GM12878 (cell line): Measurements from ENCODE around the gene PCDHA7. TPM values are rescaled to one million over a fixed set of nuclear protein-coding genes. Genes with fewer than 3 reads are reported as not detected.

Experiments
- ATAC-seq: fragments of 200-7000 bp; cut with Tn5 transposase; 3 replicates; pipeline ENCODE4 v1.9.1; 2020; ENCODE audit warnings: mild to moderate bottlenecking, moderate library complexity
- BruUV-seq: library from RNA; stranded (reverse); fragments of 400-500 nt; replicated peaks from 2 replicates; lab custom pipeline; 2021; lab: Mats Ljungman, UMichigan
- CTCF ChIA-PET: fragments of 300-600 bp; sonication (Branson Sonifier 250); formaldehyde crosslinking; extraction: SDS; loops from one replicate; lab custom pipeline; 2021; ENCODE audit warnings: inconsistent platforms; lab: Yijun Ruan, JAX
- POLR2A ChIA-PET: fragments of 350-600 bp; formaldehyde crosslinking; extraction: SDS; loops from one replicate; lab custom pipeline; 2021; ENCODE audit warnings: inconsistent platforms; lab: Charles Lee
- RAD21 ChIA-PET: fragments of 300-600 bp; sonication (Branson Sonifier 250); formaldehyde crosslinking; loops from one replicate; lab custom pipeline; 2023; ENCODE audit warnings: antibody characterized with exemption; ENCODE audit not compliant: unreplicated experiment; lab: Charles Lee
- SMC1A ChIA-PET: fragments of 300-600 bp; sonication (Branson Sonifier 250); formaldehyde crosslinking; loops from one replicate; lab custom pipeline; 2023; ENCODE audit not compliant: unreplicated experiment, uncharacterized antibody; lab: Charles Lee
- DNase-seq: peaks from one replicate; pipeline ENCODE4 v3.0.0-alpha.2; 2011; ENCODE audit warnings: low read depth, low spot score
- FAIRE-seq: peaks from 3 replicates; lab custom pipeline; 2011; peaks lifted over from hg19 to GRCh38; lab: Jason Lieb, UNC
- H2AFZ ChIP-seq: 2 replicates; pipeline ENCODE4 v1.6.0; 2011; ENCODE audit warnings: low read depth, low read length, control low read depth; ENCODE audit not compliant: control insufficient read depth
- H3K27ac ChIP-seq: 2 replicates; pipeline ENCODE4 v1.5.1; 2011; ENCODE audit warnings: control low read depth; ENCODE audit not compliant: control insufficient read depth, insufficient read depth
- H3K27me3 ChIP-seq, 2 experiments: replicated peaks in 1 of 2; 2 replicates each; pipeline versions ENCODE4 v1.6.0 to v1.6.1; 2011; ENCODE audit warnings: low read length in 1 of 2; ENCODE audit not compliant: control insufficient read depth in 2 of 2, insufficient read depth in 2 of 2
- H3K36me3 ChIP-seq, 2 experiments: 2 replicates each; pipeline ENCODE4 v1.5.1; 2011; ENCODE audit warnings: low read length in 1 of 2; ENCODE audit not compliant: control insufficient read depth in 2 of 2, insufficient read depth in 2 of 2
- H3K4me1 ChIP-seq: 2 replicates; pipeline ENCODE4 v1.6.1; 2011; ENCODE audit warnings: mild to moderate bottlenecking, low read length, moderate library complexity, mixed read lengths; ENCODE audit not compliant: control insufficient read depth, insufficient read depth
- H3K4me2 ChIP-seq: 2 replicates; pipeline ENCODE4 v1.6.0; 2011; ENCODE audit warnings: control low read depth; ENCODE audit not compliant: control insufficient read depth, insufficient read depth
- H3K4me3 ChIP-seq: fragments of 200-600 bp; sonication (generic); 2 replicates; pipeline ENCODE4 v1.5.1; 2016
- H3K79me2 ChIP-seq: 2 replicates; pipeline ENCODE4 v1.6.0; 2011; ENCODE audit warnings: low read length; ENCODE audit not compliant: control insufficient read depth, insufficient read depth
- H3K9ac ChIP-seq: 2 replicates; pipeline ENCODE4 v1.8.0; 2011; ENCODE audit warnings: low read length, control low read depth, mixed read lengths; ENCODE audit not compliant: control insufficient read depth, insufficient read depth
- H3K9me3 ChIP-seq: replicated peaks from 3 replicates; pipeline ENCODE4 v1.5.1; 2011; ENCODE audit warnings: mild to moderate bottlenecking, low read length; ENCODE audit not compliant: control insufficient read depth, insufficient read depth
- H4K20me1 ChIP-seq: 2 replicates; pipeline ENCODE4 v1.6.0; 2011; ENCODE audit not compliant: control insufficient read depth, insufficient read depth
- EGR1 ChIP-seq, 2 experiments: IDR thresholded peaks; 1 replicate in 1 of 2; 2 replicates in 1 of 2; pipeline ENCODE4 v1.6.1; 2011 to 2012; ENCODE audit warnings: low read depth in 2 of 2, low read length in 2 of 2, borderline replicate concordance in 1 of 2, mild to moderate bottlenecking in 1 of 2, moderate library complexity in 1 of 2
- NFYA ChIP-seq: IDR thresholded peaks from 2 replicates; pipeline ENCODE4 v1.6.1; 2011; ENCODE audit warnings: low read depth, mild to moderate bottlenecking, low read length, improper control_type of control experiment, borderline replicate concordance
- RBBP5 ChIP-seq: fragments of 200-600 bp; sonication (generic); conservative IDR thresholded peaks from 2 replicates; pipeline ENCODE4 v1.6.1; 2016
- WGBS: methylation state at CpG from one replicate; pipeline ENCODE4 v1.1.6; 2016; ENCODE audit warnings: low lambda C conversion rate; ENCODE audit not compliant: insufficient replicate concordance, insufficient coverage; ENCODE audit errors: missing lambda C conversion rate; 5-methylcytosine and 5-hydroxymethylcytosine counted together
- in situ Hi-C: fragments of 300-500 bp; cut with MboI; formaldehyde crosslinking; loops from 9 replicates; pipeline ENCODE4 v1.14.3; 2018; ENCODE audit warnings: mixed read lengths
- intact Hi-C: fragments of 100-400 bp; cut with micrococcal nuclease; formaldehyde crosslinking; loops from one replicate; pipeline ENCODE4 v1.14.2; 2022; ENCODE audit not compliant: unreplicated experiment
- polyA plus RNA-seq, 11 experiments: library from polyadenylated mRNA; depleted of rRNA in 4 of 11; unstranded in 6 of 11; stranded (reverse) in 5 of 11; fragments of >200 nt; fragmentation: Nextera tagmentation in 4 of 11; fragmentation: Illumina TruSeq in 1 of 11; extraction: Ambion mirVana in 4 of 11; extraction: Trizol in 1 of 11; gene quantifications; 1 replicate in 1 of 11; 2 replicates in 10 of 11; pipeline versions ENCODE4 v1.2.1 to v1.2.3, GENCODE V29; 2011 to 2016; ENCODE audit warnings: inconsistent platforms in 2 of 11, missing spikeins in 2 of 11, low read depth in 1 of 11
- total RNA-seq, 4 experiments: library from RNA; depleted of rRNA in 3 of 4; stranded (reverse); fragments of >200 nt in 3 of 4; fragmentation: Illumina TruSeq in 1 of 4; extraction: Trizol in 1 of 4; gene quantifications; 2 replicates each; pipeline versions ENCODE4 v1.2.1 to v1.2.3, GENCODE V29; 2013 to 2021
- TF ChIP-seq, protein P1 (sequence below): fragments of 450-650 bp; IDR thresholded peaks from 2 replicates; pipeline ENCODE4 v1.6.1; 2017; ENCODE audit warnings: antibody characterized with exemption, mild to moderate bottlenecking, moderate library complexity
- TF ChIP-seq, protein P2 (sequence below): IDR thresholded peaks from 2 replicates; pipeline ENCODE4 v1.6.1; 2011; ENCODE audit warnings: borderline replicate concordance, low read depth, mild to moderate bottlenecking, moderate library complexity, mixed read lengths, low read length; ENCODE audit not compliant: insufficient read depth; ENCODE audit errors: extremely low read length

The PCDHA7 gene
- total and polyA plus RNA-seq, 10 of the 15 experiments (the other 5 are each of a cell fraction or from before 2014, with no cell fraction given) = 0.05 to 0.06 TPM; not detected in 8

DNA sequence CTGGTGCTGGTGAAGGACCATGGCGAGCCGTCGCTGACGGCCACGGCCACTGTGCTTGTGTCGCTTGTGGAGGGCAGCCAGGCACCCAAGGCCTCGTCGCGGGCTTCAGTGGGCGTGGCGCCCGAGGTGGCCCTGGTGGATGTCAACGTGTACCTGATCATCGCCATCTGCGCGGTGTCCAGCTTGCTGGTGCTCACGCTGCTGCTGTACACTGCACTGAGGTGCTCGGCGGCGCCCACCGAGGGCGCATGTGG lies 23.8 kb downstream of the PCDHA7 start:
- Histone ChIP-seq H3K9me3 (no peaks in the 10 kb centered on the region; the same call in 2 of the 3 replicates), H2AFZ (no peak overlapping the region), H3K27me3 (no peaks in the 10 kb centered on the region), H3K4me2 (no peak overlapping the region), H3K4me3 (no peak overlapping the region), H3K9ac (no peak overlapping the region), H4K20me1 (no peaks in the 10 kb centered on the region), H3K27ac (no peak overlapping the region), H3K79me2 (no peaks in the 10 kb centered on the region), H3K4me1 (no peaks in the 10 kb centered on the region), H3K36me3 (no peaks in the 10 kb centered on the region)
- intact Hi-C loops = no loop called here
- no TSS peak for BruUV-seq
- in situ Hi-C loops = no loop called here
- ChIA-PET POLR2A (no interaction called here), CTCF (no interaction called here), RAD21 (no interaction called here), SMC1A (no interaction called here)
- WGBS = 82% methylated on average over 18 of the region's 22 CpGs
- no peak for FAIRE-seq
- TF ChIP-seq, protein P1, sequence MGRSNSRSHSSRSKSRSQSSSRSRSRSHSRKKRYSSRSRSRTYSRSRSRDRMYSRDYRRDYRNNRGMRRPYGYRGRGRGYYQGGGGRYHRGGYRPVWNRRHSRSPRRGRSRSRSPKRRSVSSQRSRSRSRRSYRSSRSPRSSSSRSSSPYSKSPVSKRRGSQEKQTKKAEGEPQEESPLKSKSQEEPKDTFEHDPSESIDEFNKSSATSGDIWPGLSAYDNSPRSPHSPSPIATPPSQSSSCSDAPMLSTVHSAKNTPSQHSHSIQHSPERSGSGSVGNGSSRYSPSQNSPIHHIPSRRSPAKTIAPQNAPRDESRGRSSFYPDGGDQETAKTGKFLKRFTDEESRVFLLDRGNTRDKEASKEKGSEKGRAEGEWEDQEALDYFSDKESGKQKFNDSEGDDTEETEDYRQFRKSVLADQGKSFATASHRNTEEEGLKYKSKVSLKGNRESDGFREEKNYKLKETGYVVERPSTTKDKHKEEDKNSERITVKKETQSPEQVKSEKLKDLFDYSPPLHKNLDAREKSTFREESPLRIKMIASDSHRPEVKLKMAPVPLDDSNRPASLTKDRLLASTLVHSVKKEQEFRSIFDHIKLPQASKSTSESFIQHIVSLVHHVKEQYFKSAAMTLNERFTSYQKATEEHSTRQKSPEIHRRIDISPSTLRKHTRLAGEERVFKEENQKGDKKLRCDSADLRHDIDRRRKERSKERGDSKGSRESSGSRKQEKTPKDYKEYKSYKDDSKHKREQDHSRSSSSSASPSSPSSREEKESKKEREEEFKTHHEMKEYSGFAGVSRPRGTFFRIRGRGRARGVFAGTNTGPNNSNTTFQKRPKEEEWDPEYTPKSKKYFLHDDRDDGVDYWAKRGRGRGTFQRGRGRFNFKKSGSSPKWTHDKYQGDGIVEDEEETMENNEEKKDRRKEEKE = no peak
- DNase-seq = no peak
- no peak for ATAC-seq

DNA sequence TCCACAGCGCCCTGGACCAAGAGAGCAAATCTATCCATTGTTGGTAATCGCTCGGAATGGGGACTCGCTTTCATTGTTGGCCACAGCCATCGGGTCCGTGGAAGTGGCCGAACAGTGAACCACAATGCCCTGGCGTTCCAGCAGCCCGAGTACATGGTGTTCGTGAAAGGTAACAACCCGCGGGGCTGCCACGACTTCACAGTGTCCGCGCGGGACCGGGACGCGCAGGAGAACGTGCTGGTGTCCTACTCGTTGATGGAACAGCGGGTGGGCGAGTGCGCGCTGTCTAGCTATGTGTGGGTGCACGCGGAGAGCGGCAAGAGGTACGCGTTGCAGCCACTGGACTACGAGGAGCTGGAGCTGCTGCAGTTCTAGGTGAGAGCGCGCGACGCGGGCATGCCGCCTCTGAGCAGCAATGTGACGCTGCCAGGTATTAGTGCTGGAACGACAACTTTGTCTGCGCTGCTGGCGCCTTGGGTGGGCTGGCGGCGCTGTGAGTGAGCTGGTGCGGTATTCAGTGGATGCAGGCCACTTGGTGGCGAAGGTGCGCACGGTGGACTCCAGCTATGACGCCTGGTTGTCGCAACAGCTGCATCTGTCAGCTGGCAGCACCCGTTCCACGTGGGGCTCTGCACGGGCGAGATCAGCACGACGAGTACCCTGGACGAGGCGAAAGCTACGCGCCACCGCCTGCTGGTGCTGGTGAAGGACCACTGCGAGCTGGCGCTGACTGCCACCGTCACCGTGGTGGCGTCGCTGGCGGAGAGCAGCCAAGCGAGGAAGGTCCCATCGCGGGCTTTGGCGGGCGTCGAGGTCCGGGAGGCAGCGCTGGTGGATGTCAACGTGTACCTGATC lies 28.6 kb downstream of the PCDHA7 start:
- H3K4me2 ChIP-seq = no peak overlapping the region
- ChIA-PET CTCF (no interaction called here), SMC1A (no interaction called here), RAD21 (no interaction called here), POLR2A (no interaction called here)
- 82% methylated on average over 62 of the region's 76 CpGs for WGBS
- DNase-seq = no peak
- TF ChIP-seq EGR1 (IDR thresholded peaks at IDR 0.05; ENCODE audit: borderline replicate concordance in 1 of 2, low read depth in 2 of 2, low read length in 2 of 2) (no peak), RBBP5 (no peak), NFYA (no peak)
- TF ChIP-seq, protein P2, sequence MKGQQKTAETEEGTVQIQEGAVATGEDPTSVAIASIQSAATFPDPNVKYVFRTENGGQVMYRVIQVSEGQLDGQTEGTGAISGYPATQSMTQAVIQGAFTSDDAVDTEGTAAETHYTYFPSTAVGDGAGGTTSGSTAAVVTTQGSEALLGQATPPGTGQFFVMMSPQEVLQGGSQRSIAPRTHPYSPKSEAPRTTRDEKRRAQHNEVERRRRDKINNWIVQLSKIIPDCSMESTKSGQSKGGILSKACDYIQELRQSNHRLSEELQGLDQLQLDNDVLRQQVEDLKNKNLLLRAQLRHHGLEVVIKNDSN = no peak
- no peak overlapping the region for H3K27ac ChIP-seq
- intact Hi-C loops (no loop called here), in situ Hi-C loops (no loop called here)
- H3K79me2 ChIP-seq = no peaks in the 10 kb centered on the region
- no peak overlapping the region for H3K9ac ChIP-seq
- BruUV-seq = no TSS peak
- no peak overlapping the region for H2AFZ ChIP-seq
- H3K27me3 ChIP-seq = no peaks in the 10 kb centered on the region
- no peaks in the 10 kb centered on the region for H3K36me3 ChIP-seq
- no peaks in the 10 kb centered on the region for H3K4me1 ChIP-seq
- no peaks in the 10 kb centered on the region for H4K20me1 ChIP-seq
- FAIRE-seq = no peak
- no peak overlapping the region for H3K4me3 ChIP-seq
- no peaks in the 10 kb centered on the region; the same call in 2 of the 3 replicates for H3K9me3 ChIP-seq
- ATAC-seq = no peak
